DND-41 (cell line): ENCODE data around the gene TLNRD1.

ENCODE experiments used
- ATAC-seq: fragments of 200-7000 bp; cut with Tn5 transposase; 3 replicates; pipeline ENCODE4 v1.9.1; 2021; ENCODE audit warnings: low read depth; ENCODE audit not compliant: insufficient read depth
- DNase-seq: peaks from one replicate; pipeline ENCODE4 v3.0.0-alpha.2; 2020
- H2AFZ ChIP-seq: 2 replicates; pipeline ENCODE4 v1.6.0; 2012; ENCODE audit warnings: low read depth, low read length
- H3K27ac ChIP-seq: 2 replicates; pipeline ENCODE4 v1.5.1; 2012; ENCODE audit warnings: low read length, inconsistent platforms
- H3K27me3 ChIP-seq: fragments of 200-600 bp; sonication (generic); 2 replicates; pipeline ENCODE4 v1.6.0; 2012; ENCODE audit warnings: low read length, mild to moderate bottlenecking, inconsistent platforms; ENCODE audit not compliant: insufficient read depth, poor library complexity
- H3K36me3 ChIP-seq: 2 replicates; pipeline ENCODE4 v1.5.1; 2012; ENCODE audit warnings: low read length, inconsistent platforms; ENCODE audit not compliant: insufficient read depth
- H3K4me1 ChIP-seq: 2 replicates; pipeline ENCODE4 v1.5.1; 2012; ENCODE audit warnings: mild to moderate bottlenecking, low read length; ENCODE audit not compliant: insufficient read depth
- H3K4me2 ChIP-seq: 2 replicates; pipeline ENCODE4 v1.6.0; 2012; ENCODE audit warnings: mild to moderate bottlenecking, moderate library complexity, low read length, inconsistent platforms; ENCODE audit not compliant: insufficient read depth
- H3K4me3 ChIP-seq, 2 experiments: fragments of 200-600 bp in 1 of 2; shearing (Covaris generic) in 1 of 2; 2 replicates each; pipeline ENCODE4 v1.5.1; 2012 to 2016; ENCODE audit warnings: inconsistent platforms in 2 of 2, low read length in 2 of 2, mild to moderate bottlenecking in 2 of 2, low read depth in 1 of 2, moderate library complexity in 1 of 2
- H3K79me2 ChIP-seq: 2 replicates; pipeline ENCODE4 v1.6.0; 2012; ENCODE audit warnings: low read length, inconsistent platforms; ENCODE audit not compliant: insufficient read depth
- H3K9ac ChIP-seq: 2 replicates; pipeline ENCODE4 v1.6.0; 2012; ENCODE audit warnings: low read depth, mild to moderate bottlenecking, inconsistent platforms, low read length, moderate library complexity
- H3K9me3 ChIP-seq: 2 replicates; pipeline ENCODE4 v1.5.1; 2012; ENCODE audit warnings: low read length, moderate library complexity, mild to moderate bottlenecking, inconsistent platforms; ENCODE audit not compliant: insufficient read depth, severe bottlenecking
- H4K20me1 ChIP-seq: 2 replicates; pipeline ENCODE4 v1.6.0; 2012; ENCODE audit warnings: low read length; ENCODE audit not compliant: insufficient read depth
- CTCF ChIP-seq: IDR thresholded peaks from 2 replicates; pipeline ENCODE4 v1.5.1; 2012; ENCODE audit warnings: borderline replicate concordance, low read length, moderate library complexity, mild to moderate bottlenecking; ENCODE audit not compliant: poor library complexity, severe bottlenecking; ENCODE audit errors: extremely low read depth
- EZH2 ChIP-seq: IDR thresholded peaks from 3 replicates; pipeline ENCODE4 v1.6.1; 2012; ENCODE audit warnings: borderline replicate concordance, low read depth, mild to moderate bottlenecking, moderate library complexity, low read length, inconsistent platforms; ENCODE audit not compliant: severe bottlenecking

Gene TLNRD1

DNA sequence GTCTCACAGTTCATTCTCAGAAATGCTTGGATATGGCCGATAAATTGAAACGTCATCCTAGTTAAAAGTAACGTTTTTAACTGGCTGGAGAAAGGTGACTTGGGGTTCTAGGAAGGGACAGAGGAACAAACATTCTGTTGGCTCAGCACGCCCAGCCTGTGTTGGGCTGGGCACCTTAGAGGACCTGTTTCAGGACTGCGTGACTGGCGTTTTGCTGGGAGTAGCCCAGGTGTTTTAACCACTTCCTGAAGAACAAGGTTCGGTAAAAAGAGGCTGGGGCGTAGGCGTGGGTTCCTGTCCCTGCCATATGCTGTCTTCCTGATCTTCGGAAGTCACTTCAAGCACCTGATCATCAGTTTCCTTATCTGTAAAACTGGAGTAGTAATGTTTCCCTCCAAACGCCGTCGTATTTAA, 1.1 kb upstream of the TLNRD1 start:
- H3K27me3 ChIP-seq: no peaks in the 10 kb centered on the region
- peak overlapping the region; percentile 81 for H3K4me2 ChIP-seq
- DNase-seq (peak; percentile 62), ATAC-seq (peak; percentile 31)
- H3K27ac ChIP-seq: peak overlapping the region; percentile 81
- peaks cover 18% of the 10 kb centered on the region for H3K36me3 ChIP-seq
- peak overlapping the region; percentile 34 to 72; a peak in 3 of 4 replicates for H3K4me3 ChIP-seq
- peak overlapping the region; percentile 83 for H3K9ac ChIP-seq
- TF ChIP-seq EZH2 (no peak), CTCF (no peak)
- H4K20me1 ChIP-seq: peaks cover 20% of the 10 kb centered on the region
- peak overlapping the region; percentile 71 for H2AFZ ChIP-seq
- H3K9me3 ChIP-seq: no peaks in the 10 kb centered on the region
- peaks cover 39% of the 10 kb centered on the region for H3K4me1 ChIP-seq
- H3K79me2 ChIP-seq: peaks cover 35% of the 10 kb centered on the region

GRCh38 chr15:81000144-81000623, 539 bp upstream of the TLNRD1 start:
- peaks cover 39% of the 10 kb centered on the region for H3K4me1 ChIP-seq
- peak overlapping the region; percentile 34 to 72; a peak in 3 of 4 replicates for H3K4me3 ChIP-seq
- peak overlapping the region; percentile 71 for H2AFZ ChIP-seq
- peak overlapping the region; percentile 81 for H3K4me2 ChIP-seq
- peak; percentile 5; the same call in 1 of the 3 replicates for ATAC-seq
- TF ChIP-seq EZH2: no peak
- no peak for TF ChIP-seq CTCF
- H3K27me3 ChIP-seq: no peaks in the 10 kb centered on the region
- peaks cover 41% of the 10 kb centered on the region for H3K79me2 ChIP-seq
- DNase-seq: no peak
- peaks cover 18% of the 10 kb centered on the region for H3K36me3 ChIP-seq
- H4K20me1 ChIP-seq: peaks cover 22% of the 10 kb centered on the region
- peak overlapping the region; percentile 81 for H3K27ac ChIP-seq
- H3K9me3 ChIP-seq: no peaks in the 10 kb centered on the region
- peak overlapping the region; percentile 83 for H3K9ac ChIP-seq

GRCh38 chr15:81001152-81002008, 657 bp downstream of the TLNRD1 start:
- DNase-seq (peak; percentile 37), ATAC-seq (peak; percentile 42)
- H3K9me3 ChIP-seq: no peaks in the 10 kb centered on the region
- H3K9ac ChIP-seq: peak overlapping the region; percentile 83
- H3K27ac ChIP-seq: peak overlapping the region; percentile 81
- peak overlapping the region; percentile 70 for H3K4me2 ChIP-seq
- peaks cover 22% of the 10 kb centered on the region for H4K20me1 ChIP-seq
- H3K79me2 ChIP-seq: peaks cover 45% of the 10 kb centered on the region
- TF ChIP-seq CTCF (no peak), EZH2 (no peak)
- H3K4me3 ChIP-seq: peak overlapping the region; percentile 34 to 72; a peak in 3 of 4 replicates
- H2AFZ ChIP-seq: peak overlapping the region; percentile 71
- no peaks in the 10 kb centered on the region for H3K27me3 ChIP-seq
- H3K4me1 ChIP-seq: peaks cover 39% of the 10 kb centered on the region
- H3K36me3 ChIP-seq: peaks cover 18% of the 10 kb centered on the region
